ENCODE results near the gene RCC2.
"Not testable (repeated sequence)": the region's sequence is repeated elsewhere in the genome, so short reads cannot be mapped to it uniquely, and the experiment has no call there.

Gene RCC2

GRCh38 chr1:17472814-17473213 is 33.3 kb upstream of the RCC2 start:
- H3K9ac ChIP-seq (ENCODE audit: insufficient read length, low read depth): no peak overlapping the region
- no peaks in the 10 kb centered on the region for H3K27me3 ChIP-seq (ENCODE audit: insufficient read depth, insufficient read length)
- no peaks in the 10 kb centered on the region for H3K9me3 ChIP-seq (ENCODE audit: insufficient read depth, low read length)
- no peaks in the 10 kb centered on the region for H3K36me3 ChIP-seq (ENCODE audit: insufficient read depth, insufficient read length, low read length)
- peaks cover 8% of the 10 kb centered on the region for H3K4me1 ChIP-seq (ENCODE audit: insufficient read depth, insufficient read length)
- no peak for DNase-seq (ENCODE audit: low read depth, low spot score)
- TF ChIP-seq ZNF274 (IDR thresholded peaks at IDR 0.05; ENCODE audit: low read depth, low read length) (no peak), YY1 (IDR thresholded peaks at IDR 0.05; ENCODE audit: insufficient read depth, insufficient read length) (no peak), SUZ12 (IDR thresholded peaks at IDR 0.05; ENCODE audit: extremely low read depth, insufficient read depth, insufficient read length) (no peak)
- H3K4me3 ChIP-seq (ENCODE audit: insufficient read length, low read depth): no peak overlapping the region

GRCh38 chr1:17471393-17471792 is 31.9 kb upstream of the RCC2 start:
- no peak overlapping the region for H3K4me3 ChIP-seq (ENCODE audit: insufficient read length, low read depth)

GRCh38 chr1:17470021-17470799 is 30.7 kb upstream of the RCC2 start:
- Histone ChIP-seq H3K27me3 (ENCODE audit: insufficient read depth, insufficient read length) (no peaks in the 10 kb centered on the region), H3K4me1 (ENCODE audit: insufficient read depth, insufficient read length) (no peaks in the 10 kb centered on the region), H3K36me3 (ENCODE audit: insufficient read depth, insufficient read length, low read length) (no peaks in the 10 kb centered on the region), H3K9ac (ENCODE audit: insufficient read length, low read depth) (peak overlapping the region; percentile 58), H3K4me3 (ENCODE audit: insufficient read length, low read depth) (peak overlapping the region; percentile 1), H3K9me3 (ENCODE audit: insufficient read depth, low read length) (no peaks in the 10 kb centered on the region)
- TF ChIP-seq ZNF274 (IDR thresholded peaks at IDR 0.05; ENCODE audit: low read depth, low read length): no peak
- no peak for TF ChIP-seq YY1 (IDR thresholded peaks at IDR 0.05; ENCODE audit: insufficient read depth, insufficient read length)
- no peak for TF ChIP-seq SUZ12 (IDR thresholded peaks at IDR 0.05; ENCODE audit: extremely low read depth, insufficient read depth, insufficient read length)
- peak; percentile 83 for DNase-seq (ENCODE audit: low read depth, low spot score)

More at GRCh38 chr1:17471393-17471792, 31.9 kb upstream of the RCC2 start:
- DNase-seq (ENCODE audit: low read depth, low spot score): no peak
- H3K27me3 ChIP-seq (ENCODE audit: insufficient read depth, insufficient read length): no peaks in the 10 kb centered on the region
- peaks cover 6% of the 10 kb centered on the region for H3K4me1 ChIP-seq (ENCODE audit: insufficient read depth, insufficient read length)
- H3K9ac ChIP-seq (ENCODE audit: insufficient read length, low read depth): no peak overlapping the region
- no peaks in the 10 kb centered on the region for H3K36me3 ChIP-seq (ENCODE audit: insufficient read depth, insufficient read length, low read length)
- no peaks in the 10 kb centered on the region for H3K9me3 ChIP-seq (ENCODE audit: insufficient read depth, low read length)
- TF ChIP-seq YY1 (IDR thresholded peaks at IDR 0.05; ENCODE audit: insufficient read depth, insufficient read length): no peak
- no peak for TF ChIP-seq SUZ12 (IDR thresholded peaks at IDR 0.05; ENCODE audit: extremely low read depth, insufficient read depth, insufficient read length)
- no peak for TF ChIP-seq ZNF274 (IDR thresholded peaks at IDR 0.05; ENCODE audit: low read depth, low read length)

- H3K27me3 ChIP-seq (ENCODE audit: insufficient read depth, insufficient read length); H3K4me3 ChIP-seq (ENCODE audit: insufficient read length, low read depth); H3K9me3 ChIP-seq (ENCODE audit: insufficient read depth, low read length); H3K36me3 ChIP-seq (ENCODE audit: insufficient read depth, insufficient read length, low read length); H3K4me1 ChIP-seq (ENCODE audit: insufficient read depth, insufficient read length); DNase-seq (ENCODE audit: low read depth, low spot score): not testable (repeated sequence)
- peak overlapping the region; percentile 70 for H3K9ac ChIP-seq (ENCODE audit: insufficient read length, low read depth)
Measured at GRCh38 chr1:17468357-17469265, 29.1 kb upstream of the RCC2 start.

- H3K27me3 ChIP-seq (ENCODE audit: insufficient read depth, insufficient read length): no peaks in the 10 kb centered on the region
- H3K9ac ChIP-seq (ENCODE audit: insufficient read length, low read depth): no peak overlapping the region
- no peak for DNase-seq (ENCODE audit: low read depth, low spot score)
- no peak overlapping the region for H3K4me3 ChIP-seq (ENCODE audit: insufficient read length, low read depth)
- TF ChIP-seq YY1 (IDR thresholded peaks at IDR 0.05; ENCODE audit: insufficient read depth, insufficient read length): no peak
- TF ChIP-seq SUZ12 (IDR thresholded peaks at IDR 0.05; ENCODE audit: extremely low read depth, insufficient read depth, insufficient read length): no peak
- no peak for TF ChIP-seq ZNF274 (IDR thresholded peaks at IDR 0.05; ENCODE audit: low read depth, low read length)
- H3K9me3 ChIP-seq (ENCODE audit: insufficient read depth, low read length): no peaks in the 10 kb centered on the region
- H3K36me3 ChIP-seq (ENCODE audit: insufficient read depth, insufficient read length, low read length): no peaks in the 10 kb centered on the region
- no peaks in the 10 kb centered on the region for H3K4me1 ChIP-seq (ENCODE audit: insufficient read depth, insufficient read length)
Measured at GRCh38 chr1:17466359-17466758, 26.9 kb upstream of the RCC2 start.

GRCh38 chr1:17465228-17465627 is 25.8 kb upstream of the RCC2 start:
- Histone ChIP-seq H3K27me3 (ENCODE audit: insufficient read depth, insufficient read length) (no peaks in the 10 kb centered on the region), H3K4me3 (ENCODE audit: insufficient read length, low read depth) (no peak overlapping the region), H3K9ac (ENCODE audit: insufficient read length, low read depth) (no peak overlapping the region), H3K9me3 (ENCODE audit: insufficient read depth, low read length) (no peaks in the 10 kb centered on the region), H3K4me1 (ENCODE audit: insufficient read depth, insufficient read length) (no peaks in the 10 kb centered on the region), H3K36me3 (ENCODE audit: insufficient read depth, insufficient read length, low read length) (no peaks in the 10 kb centered on the region)
- TF ChIP-seq ZNF274 (IDR thresholded peaks at IDR 0.05; ENCODE audit: low read depth, low read length) (no peak), SUZ12 (IDR thresholded peaks at IDR 0.05; ENCODE audit: extremely low read depth, insufficient read depth, insufficient read length) (no peak), YY1 (IDR thresholded peaks at IDR 0.05; ENCODE audit: insufficient read depth, insufficient read length) (no peak)
- DNase-seq (ENCODE audit: low read depth, low spot score): no peak

GRCh38 chr1:17463991-17464390 is 24.5 kb upstream of the RCC2 start:
- H3K4me3 ChIP-seq (ENCODE audit: insufficient read length, low read depth): no peak overlapping the region
- no peaks in the 10 kb centered on the region for H3K36me3 ChIP-seq (ENCODE audit: insufficient read depth, insufficient read length, low read length)
- no peak overlapping the region for H3K9ac ChIP-seq (ENCODE audit: insufficient read length, low read depth)
- no peaks in the 10 kb centered on the region for H3K27me3 ChIP-seq (ENCODE audit: insufficient read depth, insufficient read length)
- H3K9me3 ChIP-seq (ENCODE audit: insufficient read depth, low read length): no peaks in the 10 kb centered on the region
- no peak for DNase-seq (ENCODE audit: low read depth, low spot score)
- no peak for TF ChIP-seq SUZ12 (IDR thresholded peaks at IDR 0.05; ENCODE audit: extremely low read depth, insufficient read depth, insufficient read length)
- TF ChIP-seq YY1 (IDR thresholded peaks at IDR 0.05; ENCODE audit: insufficient read depth, insufficient read length): no peak
- no peak for TF ChIP-seq ZNF274 (IDR thresholded peaks at IDR 0.05; ENCODE audit: low read depth, low read length)
- no peaks in the 10 kb centered on the region for H3K4me1 ChIP-seq (ENCODE audit: insufficient read depth, insufficient read length)
